Measurements from ENCODE around the gene OR4X2.

OR4X2 gene

DNA sequence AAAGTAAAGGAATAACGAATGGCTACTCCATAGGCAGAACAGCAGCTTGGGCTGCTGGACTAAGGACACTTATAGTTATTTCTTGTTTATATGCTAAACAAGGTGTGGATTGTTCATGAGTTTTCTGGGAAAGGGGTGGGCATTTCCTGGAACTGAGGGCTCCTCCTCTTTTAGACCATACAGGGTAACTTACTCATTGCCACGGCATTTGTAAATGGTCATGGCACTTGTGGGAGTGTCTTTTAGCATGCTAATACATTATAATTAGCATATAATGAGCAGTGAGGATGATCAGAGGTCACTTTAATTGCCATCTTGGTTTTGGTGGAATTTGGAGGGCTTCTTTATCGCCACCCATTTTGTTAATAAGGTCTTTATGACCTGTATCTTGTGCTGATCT is 25.7 kb downstream of the OR4X2 start:
- Histone ChIP-seq H3K36me3 (ENCODE audit: control insufficient read depth, insufficient read depth, low read length) (no peaks in the 10 kb centered on the region), H3K4me1 (ENCODE audit: control insufficient read depth, insufficient read depth, low read length) (no peaks in the 10 kb centered on the region), H3K27me3 (ENCODE audit: control insufficient read depth, insufficient read depth, low read length) (no peaks in the 10 kb centered on the region), H3K27ac (ENCODE audit: low read depth, low read length) (no peak overlapping the region), H3K9ac (ENCODE audit: low read depth, low read length) (no peak overlapping the region), H3K9me3 (ENCODE audit: control insufficient read depth, insufficient read depth, low read length) (peaks cover 81% of the 10 kb centered on the region), H3K4me3 (ENCODE audit: low read depth, low read length) (no peak overlapping the region)

DNA sequence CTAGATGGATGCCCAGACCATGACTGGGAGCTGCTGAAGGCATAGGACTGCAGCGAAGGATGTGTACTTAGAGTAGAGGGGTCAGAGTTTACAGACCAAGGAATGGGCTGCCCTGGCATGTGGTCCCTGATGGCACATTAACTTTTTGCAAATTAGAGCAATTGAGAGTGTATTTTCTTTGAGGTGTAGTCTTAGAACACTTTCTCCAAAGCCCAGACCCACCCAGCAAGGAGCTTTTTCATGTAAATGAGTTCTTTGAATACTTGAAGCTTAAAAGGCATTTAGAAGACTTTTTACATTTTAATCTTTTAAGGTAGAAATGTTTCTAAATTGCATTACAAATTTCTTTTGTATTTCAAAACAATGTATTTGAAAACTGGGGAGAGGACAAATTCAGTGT is 27.7 kb downstream of the OR4X2 start:
- Histone ChIP-seq H3K4me1 (ENCODE audit: control insufficient read depth, insufficient read depth, low read length) (no peaks in the 10 kb centered on the region), H3K27ac (ENCODE audit: low read depth, low read length) (no peak overlapping the region), H3K9me3 (ENCODE audit: control insufficient read depth, insufficient read depth, low read length) (peaks cover 80% of the 10 kb centered on the region), H3K36me3 (ENCODE audit: control insufficient read depth, insufficient read depth, low read length) (no peaks in the 10 kb centered on the region), H3K4me3 (ENCODE audit: low read depth, low read length) (no peak overlapping the region), H3K9ac (ENCODE audit: low read depth, low read length) (no peak overlapping the region), H3K27me3 (ENCODE audit: control insufficient read depth, insufficient read depth, low read length) (no peaks in the 10 kb centered on the region)
